HEK293 (cell line): ENCODE measurements around the gene MGAT5B.

ENCODE experiments used
- CTCF ChIA-PET: fragments of 350-600 bp; formaldehyde crosslinking; extraction: SDS; loops from one replicate; lab custom pipeline; 2021; ENCODE audit warnings: antibody characterized with exemption; lab: Yijun Ruan, JAX
- POLR2A ChIA-PET: fragments of 300-600 bp; formaldehyde crosslinking; extraction: SDS; loops from one replicate; lab custom pipeline; 2020; ENCODE audit warnings: antibody characterized with exemption, inconsistent platforms; lab: Yijun Ruan, JAX
- H3K27ac ChIP-seq: fragments of 200-500 bp; sonication (Bioruptor generic); 2 replicates; pipeline ENCODE4 v1.5.1; 2014; ENCODE audit warnings: low read depth, low read length, control low read depth, inconsistent platforms; ENCODE audit errors: extremely low read depth
- H3K36me3 ChIP-seq, 2 experiments: fragments of 200-500 bp in 1 of 2; sonication (Bioruptor generic) in 1 of 2; 1 replicate in 1 of 2; 2 replicates in 1 of 2; pipeline ENCODE4 v1.5.1; 2014 to 2017; ENCODE audit warnings: inconsistent platforms in 2 of 2, low read length in 2 of 2; ENCODE audit not compliant: control insufficient read depth in 2 of 2, insufficient read depth in 1 of 2
- H3K4me1 ChIP-seq: fragments of 200-500 bp; sonication (Bioruptor generic); 2 replicates; pipeline ENCODE4 v1.5.1; 2014; ENCODE audit warnings: mild to moderate bottlenecking, low read length, inconsistent platforms; ENCODE audit not compliant: control insufficient read depth, insufficient read depth
- H3K4me3 ChIP-seq: 2 replicates; pipeline ENCODE4 v1.5.1; 2011; ENCODE audit warnings: low read depth, mild to moderate bottlenecking, control low read depth, low read length, moderate library complexity
- H3K9me3 ChIP-seq: fragments of 200-500 bp; sonication (Bioruptor generic); 2 replicates; pipeline ENCODE4 v1.5.1; 2014; ENCODE audit warnings: low read depth, low read length, inconsistent platforms; ENCODE audit not compliant: control insufficient read depth, insufficient read depth
- CTCF ChIP-seq: fragments of 450-650 bp; formaldehyde crosslinking; IDR thresholded peaks from 2 replicates; pipeline ENCODE4 v1.5.1; 2016; ENCODE audit warnings: missing biosample characterization, missing genetic modification characterization
- FEZF1 ChIP-seq: fragments of 450-650 bp; formaldehyde crosslinking; IDR thresholded peaks from 2 replicates; pipeline ENCODE4 v1.5.1; 2016; ENCODE audit warnings: missing biosample characterization, missing genetic modification characterization
- GFI1B ChIP-seq: fragments of 450-650 bp; formaldehyde crosslinking; IDR thresholded peaks from 2 replicates; pipeline ENCODE4 v1.5.1; 2016; ENCODE audit warnings: missing biosample characterization, missing genetic modification characterization
- GLIS1 ChIP-seq: fragments of 450-650 bp; formaldehyde crosslinking; IDR thresholded peaks from 2 replicates; pipeline ENCODE4 v1.5.1; 2016; ENCODE audit warnings: missing biosample characterization, missing genetic modification characterization
- HIC1 ChIP-seq: fragments of 450-650 bp; formaldehyde crosslinking; IDR thresholded peaks from 2 replicates; pipeline ENCODE4 v1.5.1; 2016; ENCODE audit warnings: missing biosample characterization, missing genetic modification characterization
- HOXA7 ChIP-seq: sonication (generic); formaldehyde crosslinking; IDR thresholded peaks from 2 replicates; pipeline ENCODE4 v1.8.1; 2022; ENCODE audit warnings: missing genetic modification reagents, borderline replicate concordance
- OVOL3 ChIP-seq: fragments of 450-650 bp; formaldehyde crosslinking; IDR thresholded peaks from 2 replicates; pipeline ENCODE4 v1.5.1; 2016; ENCODE audit warnings: missing biosample characterization, missing genetic modification characterization
- PATZ1 ChIP-seq: fragments of 450-650 bp; formaldehyde crosslinking; IDR thresholded peaks from 2 replicates; pipeline ENCODE4 v1.5.1; 2016; ENCODE audit warnings: missing biosample characterization, missing genetic modification characterization
- SP7 ChIP-seq: fragments of 450-650 bp; formaldehyde crosslinking; IDR thresholded peaks from 2 replicates; pipeline ENCODE4 v1.5.1; 2016; ENCODE audit warnings: missing biosample characterization, missing genetic modification characterization
- TCF7L2 ChIP-seq: IDR thresholded peaks from 2 replicates; pipeline ENCODE4 v1.6.1; 2011; ENCODE audit warnings: low read depth, mild to moderate bottlenecking, inconsistent platforms, low read length, moderate library complexity, borderline replicate concordance
- ZBTB20 ChIP-seq: fragments of 450-650 bp; formaldehyde crosslinking; IDR thresholded peaks from 2 replicates; pipeline ENCODE4 v1.5.1; 2016; ENCODE audit warnings: missing biosample characterization, missing genetic modification characterization
- ZEB2 ChIP-seq: fragments of 450-650 bp; formaldehyde crosslinking; IDR thresholded peaks from 2 replicates; pipeline ENCODE4 v1.5.1; 2016; ENCODE audit warnings: missing biosample characterization, missing genetic modification characterization
- ZFP37 ChIP-seq: fragments of 450-650 bp; formaldehyde crosslinking; IDR thresholded peaks from 2 replicates; pipeline ENCODE4 v1.5.1; 2016; ENCODE audit warnings: missing biosample characterization, missing genetic modification characterization
- ZNF10 ChIP-seq: fragments of 450-650 bp; formaldehyde crosslinking; IDR thresholded peaks from 2 replicates; pipeline ENCODE4 v1.5.1; 2017; ENCODE audit warnings: missing biosample characterization, missing genetic modification characterization
- ZNF114 ChIP-seq: fragments of 450-650 bp; formaldehyde crosslinking; IDR thresholded peaks from 2 replicates; pipeline ENCODE4 v1.5.0; 2017; ENCODE audit warnings: missing biosample characterization, missing genetic modification characterization
- ZNF239 ChIP-seq: fragments of 450-650 bp; formaldehyde crosslinking; IDR thresholded peaks from 2 replicates; pipeline ENCODE4 v1.5.1; 2016; ENCODE audit warnings: missing biosample characterization, missing genetic modification characterization
- ZNF26 ChIP-seq: fragments of 450-650 bp; formaldehyde crosslinking; IDR thresholded peaks from 2 replicates; pipeline ENCODE4 v1.5.1; 2016; ENCODE audit warnings: missing biosample characterization, missing genetic modification characterization
- ZNF335 ChIP-seq: fragments of 450-650 bp; formaldehyde crosslinking; conservative IDR thresholded peaks from 2 replicates; pipeline ENCODE4 v1.5.1; 2016; ENCODE audit warnings: missing biosample characterization, missing genetic modification characterization
- ZNF362 ChIP-seq: fragments of 450-650 bp; formaldehyde crosslinking; IDR thresholded peaks from 2 replicates; pipeline ENCODE4 v1.5.1; 2016; ENCODE audit warnings: missing biosample characterization, missing genetic modification characterization
- ZNF394 ChIP-seq: fragments of 450-650 bp; formaldehyde crosslinking; IDR thresholded peaks from 2 replicates; pipeline ENCODE4 v1.5.1; 2016; ENCODE audit warnings: missing biosample characterization, missing genetic modification characterization, mild to moderate bottlenecking, moderate library complexity, borderline replicate concordance
- ZNF48 ChIP-seq: fragments of 450-650 bp; formaldehyde crosslinking; IDR thresholded peaks from 2 replicates; pipeline ENCODE4 v1.5.1; 2016; ENCODE audit warnings: missing biosample characterization, missing genetic modification characterization
- ZNF530 ChIP-seq: fragments of 450-650 bp; formaldehyde crosslinking; IDR thresholded peaks from 2 replicates; pipeline ENCODE4 v1.5.1; 2016; ENCODE audit warnings: low read depth, missing biosample characterization, missing genetic modification characterization
- ZNF585B ChIP-seq: fragments of 450-650 bp; formaldehyde crosslinking; IDR thresholded peaks from 2 replicates; pipeline ENCODE4 v1.5.1; 2016; ENCODE audit warnings: missing biosample characterization, missing genetic modification characterization
- ZNF654 ChIP-seq: fragments of 450-650 bp; formaldehyde crosslinking; IDR thresholded peaks from 2 replicates; pipeline ENCODE4 v1.5.1; 2016; ENCODE audit warnings: low read depth, missing biosample characterization, missing genetic modification characterization
- ZNF658 ChIP-seq: fragments of 450-650 bp; formaldehyde crosslinking; IDR thresholded peaks from 2 replicates; pipeline ENCODE4; 2016; ENCODE audit warnings: missing biosample characterization, missing genetic modification characterization
- ZNF777 ChIP-seq: fragments of 450-650 bp; formaldehyde crosslinking; IDR thresholded peaks from 2 replicates; pipeline ENCODE4 v1.5.1; 2017; ENCODE audit warnings: missing biosample characterization, missing genetic modification characterization, borderline replicate concordance
- ZNF791 ChIP-seq: fragments of 450-650 bp; formaldehyde crosslinking; IDR thresholded peaks from 2 replicates; pipeline ENCODE4 v1.5.1; 2016; ENCODE audit warnings: missing biosample characterization, missing genetic modification characterization
- ZXDB ChIP-seq: fragments of 450-650 bp; formaldehyde crosslinking; IDR thresholded peaks from 2 replicates; pipeline ENCODE4 v1.5.1; 2016; ENCODE audit warnings: missing biosample characterization, missing genetic modification characterization

Gene MGAT5B

GRCh38 chr17:76872221-76872873, 4.1 kb downstream of the MGAT5B start (continued):
- TF ChIP-seq ZEB2 = 0 out of 2 replicates have a peak, but pooled peaks have one; percentile 61
- peak; percentile 28; the same call in 1 of the 2 replicates for TF ChIP-seq FEZF1
- no peak for TF ChIP-seq ZXDB
- TF ChIP-seq GLIS1 (tag by site-specific recombination) = peak; percentile 60
- TF ChIP-seq ZNF654 = no peak
- TF ChIP-seq SP7 (tag by site-specific recombination) = peak; percentile 69
- TF ChIP-seq OVOL3 = no peak
- TF ChIP-seq ZNF26 (tag by site-specific recombination) = no peak
- peak; percentile 58 for TF ChIP-seq PATZ1 (tag by site-specific recombination)
- TF ChIP-seq ZNF394 (tag by site-specific recombination) = no peak
- TF ChIP-seq ZNF114 (tag by site-specific recombination) = no peak
- TF ChIP-seq ZNF10 (tag by site-specific recombination) = no peak
- peak; percentile 45; the same call in 1 of the 2 replicates for TF ChIP-seq ZFP37
- no peak for TF ChIP-seq ZNF48

GRCh38 chr17:76872874-76873221, 4.6 kb downstream of the MGAT5B start:
- no peak overlapping the region; the same call in 1 of the 2 replicates for H3K4me3 ChIP-seq
- no peak overlapping the region for H3K27ac ChIP-seq
- H3K36me3 ChIP-seq = peaks cover 0 to 28% of the 10 kb centered on the region in 2 experiments; a peak in 1 of 3 replicates
- no peaks in the 10 kb centered on the region; the same call in 1 of the 2 replicates for H3K4me1 ChIP-seq
- ChIA-PET POLR2A (interaction anchor here (0.8 to 1.7 kb wide), 3 partner anchors 135 to 268 kb away, joined by 3 to 8 read pairs (median 6); partner anchors contain the start of genes MFSD11 and SEC14L1), CTCF (interaction anchor here (1.0 to 2.0 kb wide), 3 partner anchors 15 to 183 kb away, joined by 4 to 13 read pairs (median 5); no protein-coding TSS in a partner anchor)
- TF ChIP-seq ZNF362 (tag by site-specific recombination) = no peak
- no peak for TF ChIP-seq ZNF335
- no peak for TF ChIP-seq ZNF239 (tag by site-specific recombination)
- no peak for TF ChIP-seq ZNF530 (tag by site-specific recombination)
- no peak for TF ChIP-seq CTCF (tag by site-specific recombination)
- TF ChIP-seq TCF7L2 = no peak
- no peak for TF ChIP-seq HIC1 (tag by site-specific recombination)
- no peak for TF ChIP-seq ZNF791
- TF ChIP-seq GFI1B (tag by site-specific recombination) = no peak
- no peak for TF ChIP-seq ZNF585B (tag by site-specific recombination)
- no peak for TF ChIP-seq ZNF654
- TF ChIP-seq ZNF26 (tag by site-specific recombination) = no peak
- no peak for TF ChIP-seq ZNF777 (tag by site-specific recombination)
- TF ChIP-seq HOXA7 (CRISPR knock-in tag) = no peak
- no peak for TF ChIP-seq ZNF658 (tag by site-specific recombination)
- TF ChIP-seq ZBTB20 = no peak
- no peaks in the 10 kb centered on the region for H3K9me3 ChIP-seq
